HCT116 (cell line): ENCODE results near the gene PDK4. TPM values are rescaled to one million over a fixed set of nuclear protein-coding genes. Genes with fewer than 3 reads are reported as not detected.

ENCODE experiments used
- ATAC-seq: fragments of 200-7000 bp; cut with Tn5 transposase; 2 replicates; pipeline ENCODE4 v1.9.1; 2020; ENCODE audit warnings: mild to moderate bottlenecking, moderate library complexity
- BruUV-seq: library from RNA; stranded (reverse); fragments of 400-500 nt; replicated peaks from 2 replicates; lab custom pipeline; 2021; lab: Mats Ljungman, UMichigan
- CTCF ChIA-PET: fragments of 300-600 bp; sonication (Branson Sonifier 250); formaldehyde crosslinking; loops from one replicate; lab custom pipeline; 2021; ENCODE audit warnings: antibody characterized with exemption; lab: Charles Lee
- POLR2A ChIA-PET: fragments of 300-600, 350-600 bp; sonication (Branson Sonifier 250); formaldehyde crosslinking; loops from one replicate; lab custom pipeline; 2021; ENCODE audit warnings: antibody characterized with exemption; lab: Charles Lee
- RAD21 ChIA-PET, 2 experiments: fragments of 300-600 bp; sonication (Branson Sonifier 250); formaldehyde crosslinking; loops; one replicate each; lab custom pipeline; 2023; ENCODE audit warnings: low total read pairs in 2 of 2; ENCODE audit not compliant: uncharacterized antibody in 2 of 2, unreplicated experiment in 2 of 2, low non-redundant PET in 1 of 2; lab: Charles Lee
- DNase-seq: peaks from one replicate; pipeline ENCODE4 v3.0.0-alpha.2; 2010; ENCODE audit warnings: low read depth, low spot score
- H2AFZ ChIP-seq: fragments of 200-600 bp; shearing (Covaris generic), sonication (generic); 2 replicates; pipeline ENCODE4 v1.6.1; 2017; ENCODE audit warnings: low read depth, mixed run types, mixed read lengths, antibody characterized with exemption, low read length; ENCODE audit not compliant: poor library complexity, severe bottlenecking
- H3K27ac ChIP-seq: 2 replicates; pipeline ENCODE4 v1.5.1; 2012; ENCODE audit warnings: low read depth, low read length
- H3K27me3 ChIP-seq: fragments of 200-600 bp; sonication (generic); 2 replicates; pipeline ENCODE4 v1.6.1; 2016; ENCODE audit warnings: mixed run types, low read length, mixed read lengths; ENCODE audit not compliant: insufficient read depth
- H3K36me3 ChIP-seq, 2 experiments: fragments of 200-500 bp in 1 of 2; fragments of 200-600 bp in 1 of 2; sonication (Bioruptor generic) in 1 of 2; sonication (generic) in 1 of 2; 2 replicates each; pipeline versions ENCODE4 v1.5.1 to v1.6.1; 2014 to 2016; ENCODE audit warnings: low read length in 2 of 2, inconsistent platforms in 1 of 2, mixed read lengths in 1 of 2, mixed run types in 1 of 2; ENCODE audit not compliant: insufficient read depth in 2 of 2, control insufficient read depth in 1 of 2
- H3K4me1 ChIP-seq, 2 experiments: fragments of 200-600 bp in 1 of 2; sonication (generic) in 1 of 2; 2 replicates each; pipeline versions ENCODE4 v1.5.1 to v1.6.1; 2012 to 2017; ENCODE audit warnings: low read length in 2 of 2, inconsistent platforms in 1 of 2, mild to moderate bottlenecking in 1 of 2, mixed read lengths in 1 of 2, mixed run types in 1 of 2, moderate library complexity in 1 of 2; ENCODE audit not compliant: insufficient read depth in 2 of 2, control insufficient read depth in 1 of 2
- H3K4me2 ChIP-seq: fragments of 200-600 bp; sonication (generic); 2 replicates; pipeline ENCODE4 v1.6.1; 2017; ENCODE audit warnings: mixed run types, low read length, mixed read lengths
- H3K4me3 ChIP-seq, 2 experiments: fragments of 200-600 bp in 1 of 2; sonication (generic) in 1 of 2; replicated peaks in 1 of 2; 2 replicates each; pipeline ENCODE4 v1.5.1; 2011 to 2016; ENCODE audit warnings: low read length in 2 of 2, control low read depth in 1 of 2, low read depth in 1 of 2, mild to moderate bottlenecking in 1 of 2, mixed read lengths in 1 of 2, mixed run types in 1 of 2
- H3K79me2 ChIP-seq: fragments of 200-600 bp; sonication (generic); 2 replicates; pipeline ENCODE4 v1.6.1; 2017; ENCODE audit warnings: mild to moderate bottlenecking, mixed run types, low read length, moderate library complexity, mixed read lengths; ENCODE audit not compliant: insufficient read depth
- H3K9ac ChIP-seq: fragments of 200-600 bp; sonication (generic); 2 replicates; pipeline ENCODE4 v1.6.1; 2016; ENCODE audit warnings: low read length, mixed read lengths
- H3K9me2 ChIP-seq: fragments of 200-600 bp; sonication (generic), shearing (Covaris generic); 2 replicates; pipeline ENCODE4 v1.6.1; 2017; ENCODE audit warnings: mixed run types, mild to moderate bottlenecking, moderate library complexity; ENCODE audit not compliant: insufficient read depth
- H3K9me3 ChIP-seq, 2 experiments: fragments of 200-500 bp in 1 of 2; fragments of 200-600 bp in 1 of 2; sonication (Bioruptor generic) in 1 of 2; sonication (generic) in 1 of 2; 2 replicates each; pipeline ENCODE4 v1.6.1; 2014 to 2017; ENCODE audit warnings: low read length in 2 of 2, mixed read lengths in 2 of 2, inconsistent platforms in 1 of 2, low read depth in 1 of 2, mild to moderate bottlenecking in 1 of 2, mixed run types in 1 of 2, moderate library complexity in 1 of 2; ENCODE audit not compliant: control insufficient read depth in 1 of 2, insufficient read depth in 1 of 2
- H4K20me1 ChIP-seq: fragments of 200-600 bp; sonication (generic), shearing (Covaris generic); 2 replicates; pipeline ENCODE4 v1.6.1; 2017; ENCODE audit warnings: mixed run types, mild to moderate bottlenecking, moderate library complexity; ENCODE audit not compliant: insufficient read depth
- CTCF ChIP-seq, 3 experiments: fragments of 200-600 bp in 1 of 3; sonication (generic) in 1 of 3; IDR thresholded peaks in 2 of 3; conservative IDR thresholded peaks in 1 of 3; 2 replicates each; pipeline ENCODE4 v1.5.1; 2012 to 2017; ENCODE audit warnings: low read depth in 2 of 3, low read length in 2 of 3, antibody characterized with exemption in 1 of 3, borderline replicate concordance in 1 of 3, control low read depth in 1 of 3, mild to moderate bottlenecking in 1 of 3, mixed read lengths in 1 of 3, mixed run types in 1 of 3, moderate library complexity in 1 of 3; ENCODE audit not compliant: insufficient read depth in 1 of 3
- ELF1 ChIP-seq: IDR thresholded peaks from 2 replicates; pipeline ENCODE4 v1.6.1; 2012; ENCODE audit warnings: low read depth, borderline replicate concordance
- POLR2A ChIP-seq: IDR thresholded peaks from 2 replicates; pipeline ENCODE4 v1.7.0; 2011; ENCODE audit warnings: borderline replicate concordance; ENCODE audit not compliant: insufficient read depth, insufficient read length; ENCODE audit errors: extremely low read depth
- RAD21 ChIP-seq: IDR thresholded peaks from 2 replicates; pipeline ENCODE4 v1.6.1; 2012; ENCODE audit warnings: low read depth, mild to moderate bottlenecking
- REST ChIP-seq: IDR thresholded peaks from 2 replicates; pipeline ENCODE4 v1.6.1; 2012; ENCODE audit warnings: low read depth
- SP1 ChIP-seq: IDR thresholded peaks from 2 replicates; pipeline ENCODE4 v1.6.1; 2012; ENCODE audit warnings: low read depth
- YY1 ChIP-seq: IDR thresholded peaks from 2 replicates; pipeline ENCODE4 v1.6.1; 2011; ENCODE audit warnings: low read length, low read depth, moderate library complexity, mild to moderate bottlenecking; ENCODE audit not compliant: insufficient replicate concordance; ENCODE audit errors: extremely low read depth
- intact Hi-C: fragments of 100-400 bp; cut with micrococcal nuclease; formaldehyde crosslinking; loops from 2 replicates; pipeline ENCODE4 v1.10.0; 2022
- total RNA-seq: library from RNA; stranded (reverse); gene quantifications from one replicate; pipeline ENCODE4 v1.2.1, GENCODE V29; 2021; ENCODE audit not compliant: unreplicated experiment

PDK4 gene
- total RNA-seq, 1 experiment from 2014 or later = 2.1 TPM

GRCh38 chr7:95623788-95624187, 27.5 kb upstream of the PDK4 start:
- Histone ChIP-seq H3K4me2 (no peak overlapping the region), H3K9me2 (no peaks in the 10 kb centered on the region), H3K79me2 (no peaks in the 10 kb centered on the region), H3K27me3 (no peaks in the 10 kb centered on the region), H3K4me1 (no peaks in the 10 kb centered on the region), H3K27ac (no peak overlapping the region), H4K20me1 (no peaks in the 10 kb centered on the region), H3K36me3 (no peaks in the 10 kb centered on the region), H3K9me3 (no peaks in the 10 kb centered on the region), H3K4me3 (no peak overlapping the region), H3K9ac (no peak overlapping the region), H2AFZ (no peak overlapping the region)
- DNase-seq (no peak), ATAC-seq (no peak)
- ChIA-PET CTCF (no interaction called here), POLR2A (no interaction called here), RAD21 (no interaction called here)
- no TSS peak for BruUV-seq
- intact Hi-C loops = no loop called here
- TF ChIP-seq SP1 (no peak), ELF1 (no peak), POLR2A (no peak), CTCF (IDR thresholded peaks at IDR 0.05 in 2 of 3, conservative IDR thresholded peaks at IDR 0.05 in 1 of 3; ENCODE audit: borderline replicate concordance in 1 of 3, insufficient read depth in 1 of 3, low read depth in 2 of 3, low read length in 2 of 3) (no peak), REST (no peak), YY1 (no peak), RAD21 (no peak)
